Measurements from ENCODE around the gene FNIP1.

- TF ChIP-seq, protein P1, sequence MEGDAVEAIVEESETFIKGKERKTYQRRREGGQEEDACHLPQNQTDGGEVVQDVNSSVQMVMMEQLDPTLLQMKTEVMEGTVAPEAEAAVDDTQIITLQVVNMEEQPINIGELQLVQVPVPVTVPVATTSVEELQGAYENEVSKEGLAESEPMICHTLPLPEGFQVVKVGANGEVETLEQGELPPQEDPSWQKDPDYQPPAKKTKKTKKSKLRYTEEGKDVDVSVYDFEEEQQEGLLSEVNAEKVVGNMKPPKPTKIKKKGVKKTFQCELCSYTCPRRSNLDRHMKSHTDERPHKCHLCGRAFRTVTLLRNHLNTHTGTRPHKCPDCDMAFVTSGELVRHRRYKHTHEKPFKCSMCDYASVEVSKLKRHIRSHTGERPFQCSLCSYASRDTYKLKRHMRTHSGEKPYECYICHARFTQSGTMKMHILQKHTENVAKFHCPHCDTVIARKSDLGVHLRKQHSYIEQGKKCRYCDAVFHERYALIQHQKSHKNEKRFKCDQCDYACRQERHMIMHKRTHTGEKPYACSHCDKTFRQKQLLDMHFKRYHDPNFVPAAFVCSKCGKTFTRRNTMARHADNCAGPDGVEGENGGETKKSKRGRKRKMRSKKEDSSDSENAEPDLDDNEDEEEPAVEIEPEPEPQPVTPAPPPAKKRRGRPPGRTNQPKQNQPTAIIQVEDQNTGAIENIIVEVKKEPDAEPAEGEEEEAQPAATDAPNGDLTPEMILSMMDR (IDR thresholded peaks at IDR 0.05; ENCODE audit: poor library complexity, severe bottlenecking), result no peak
- TF ChIP-seq SMC3 (conservative IDR thresholded peaks at IDR 0.05; ENCODE audit: poor library complexity) (no peak), POLR2AphosphoS5 (IDR thresholded peaks at IDR 0.05) (no peak), MXI1 (conservative IDR thresholded peaks at IDR 0.05; ENCODE audit: poor library complexity, severe bottlenecking) (no peak), EP300 (conservative IDR thresholded peaks at IDR 0.05; ENCODE audit: poor library complexity, severe bottlenecking) (no peak), EZH2 (IDR thresholded peaks at IDR 0.05; ENCODE audit: borderline replicate concordance, insufficient read depth, low read length, poor library complexity, severe bottlenecking) (no peak)
- TF ChIP-seq, protein P2, sequence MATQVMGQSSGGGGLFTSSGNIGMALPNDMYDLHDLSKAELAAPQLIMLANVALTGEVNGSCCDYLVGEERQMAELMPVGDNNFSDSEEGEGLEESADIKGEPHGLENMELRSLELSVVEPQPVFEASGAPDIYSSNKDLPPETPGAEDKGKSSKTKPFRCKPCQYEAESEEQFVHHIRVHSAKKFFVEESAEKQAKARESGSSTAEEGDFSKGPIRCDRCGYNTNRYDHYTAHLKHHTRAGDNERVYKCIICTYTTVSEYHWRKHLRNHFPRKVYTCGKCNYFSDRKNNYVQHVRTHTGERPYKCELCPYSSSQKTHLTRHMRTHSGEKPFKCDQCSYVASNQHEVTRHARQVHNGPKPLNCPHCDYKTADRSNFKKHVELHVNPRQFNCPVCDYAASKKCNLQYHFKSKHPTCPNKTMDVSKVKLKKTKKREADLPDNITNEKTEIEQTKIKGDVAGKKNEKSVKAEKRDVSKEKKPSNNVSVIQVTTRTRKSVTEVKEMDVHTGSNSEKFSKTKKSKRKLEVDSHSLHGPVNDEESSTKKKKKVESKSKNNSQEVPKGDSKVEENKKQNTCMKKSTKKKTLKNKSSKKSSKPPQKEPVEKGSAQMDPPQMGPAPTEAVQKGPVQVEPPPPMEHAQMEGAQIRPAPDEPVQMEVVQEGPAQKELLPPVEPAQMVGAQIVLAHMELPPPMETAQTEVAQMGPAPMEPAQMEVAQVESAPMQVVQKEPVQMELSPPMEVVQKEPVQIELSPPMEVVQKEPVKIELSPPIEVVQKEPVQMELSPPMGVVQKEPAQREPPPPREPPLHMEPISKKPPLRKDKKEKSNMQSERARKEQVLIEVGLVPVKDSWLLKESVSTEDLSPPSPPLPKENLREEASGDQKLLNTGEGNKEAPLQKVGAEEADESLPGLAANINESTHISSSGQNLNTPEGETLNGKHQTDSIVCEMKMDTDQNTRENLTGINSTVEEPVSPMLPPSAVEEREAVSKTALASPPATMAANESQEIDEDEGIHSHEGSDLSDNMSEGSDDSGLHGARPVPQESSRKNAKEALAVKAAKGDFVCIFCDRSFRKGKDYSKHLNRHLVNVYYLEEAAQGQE (IDR thresholded peaks at IDR 0.05; ENCODE audit: borderline replicate concordance), result no peak
These were observed 180.9 kb downstream of the FNIP1 start for GRCh38 chr5:131615957-131616356.

All from neural cell (in vitro differentiated cells).